ENCODE measurements around the gene TCOF1.

The TCOF1 gene

GRCh38 chr5:150428106-150428876, 70.8 kb downstream of the TCOF1 start:
- DNase-seq (ENCODE audit: low read depth in 3 of 3) = no peak

GRCh38 chr5:150428978-150429377, 71.5 kb downstream of the TCOF1 start:
- no peak for DNase-seq (ENCODE audit: low read depth in 3 of 3)

GRCh38 chr5:150429410-150429873, 71.9 kb downstream of the TCOF1 start:
- DNase-seq (ENCODE audit: low read depth in 3 of 3) = no peak

- no peak for DNase-seq (ENCODE audit: low read depth in 3 of 3)
These were observed 73.6 kb downstream of the TCOF1 start for GRCh38 chr5:150431048-150431447.

GRCh38 chr5:150431574-150431973, 74.1 kb downstream of the TCOF1 start:
- no peak for DNase-seq (ENCODE audit: low read depth in 3 of 3)

- DNase-seq (ENCODE audit: low read depth in 3 of 3) = no peak
These were observed 77.0 kb downstream of the TCOF1 start for GRCh38 chr5:150434464-150434863.

- DNase-seq (ENCODE audit: low read depth in 3 of 3) = peak; percentile 80 to 89 (median 81)
These were observed 78.7 kb downstream of the TCOF1 start for GRCh38 chr5:150436141-150436680.

- no peak for DNase-seq (ENCODE audit: low read depth in 3 of 3)
These were observed 81.5 kb downstream of the TCOF1 start for GRCh38 chr5:150438873-150439546.

GRCh38 chr5:150440948-150441812, 83.7 kb downstream of the TCOF1 start:
- DNase-seq (ENCODE audit: low read depth in 3 of 3) = no peak

GRCh38 chr5:150441813-150442698, 84.6 kb downstream of the TCOF1 start:
- DNase-seq (ENCODE audit: low read depth in 3 of 3) = no peak

- DNase-seq (ENCODE audit: low read depth in 3 of 3) = no peak
These were observed 85.2 kb downstream of the TCOF1 start for GRCh38 chr5:150442699-150443080.

- DNase-seq (ENCODE audit: low read depth in 3 of 3) = no peak
These were observed 86.0 kb downstream of the TCOF1 start for GRCh38 chr5:150443242-150444075.

- no peak for DNase-seq (ENCODE audit: low read depth in 3 of 3)
These were observed 87.3 kb downstream of the TCOF1 start for GRCh38 chr5:150444770-150445169.

- DNase-seq (ENCODE audit: low read depth in 3 of 3) = no peak
These were observed 88.6 kb downstream of the TCOF1 start for GRCh38 chr5:150446088-150446487.

GRCh38 chr5:150446583-150446982, 89.1 kb downstream of the TCOF1 start:
- no peak for DNase-seq (ENCODE audit: low read depth in 3 of 3)

GRCh38 chr5:150447188-150447587, 89.7 kb downstream of the TCOF1 start:
- no peak for DNase-seq (ENCODE audit: low read depth in 3 of 3)

GRCh38 chr5:150448334-150448733, 90.8 kb downstream of the TCOF1 start:
- no peak for DNase-seq (ENCODE audit: low read depth in 3 of 3)

- DNase-seq (ENCODE audit: low read depth in 3 of 3) = no peak
These were observed 91.5 kb downstream of the TCOF1 start for GRCh38 chr5:150448952-150449516.
